Measurements from ENCODE around the gene TDRD6.
"Not testable (repeated sequence)": the region's sequence is repeated elsewhere in the genome, so short reads cannot be mapped to it uniquely, and the experiment has no call there.

The TDRD6 gene, protein sequence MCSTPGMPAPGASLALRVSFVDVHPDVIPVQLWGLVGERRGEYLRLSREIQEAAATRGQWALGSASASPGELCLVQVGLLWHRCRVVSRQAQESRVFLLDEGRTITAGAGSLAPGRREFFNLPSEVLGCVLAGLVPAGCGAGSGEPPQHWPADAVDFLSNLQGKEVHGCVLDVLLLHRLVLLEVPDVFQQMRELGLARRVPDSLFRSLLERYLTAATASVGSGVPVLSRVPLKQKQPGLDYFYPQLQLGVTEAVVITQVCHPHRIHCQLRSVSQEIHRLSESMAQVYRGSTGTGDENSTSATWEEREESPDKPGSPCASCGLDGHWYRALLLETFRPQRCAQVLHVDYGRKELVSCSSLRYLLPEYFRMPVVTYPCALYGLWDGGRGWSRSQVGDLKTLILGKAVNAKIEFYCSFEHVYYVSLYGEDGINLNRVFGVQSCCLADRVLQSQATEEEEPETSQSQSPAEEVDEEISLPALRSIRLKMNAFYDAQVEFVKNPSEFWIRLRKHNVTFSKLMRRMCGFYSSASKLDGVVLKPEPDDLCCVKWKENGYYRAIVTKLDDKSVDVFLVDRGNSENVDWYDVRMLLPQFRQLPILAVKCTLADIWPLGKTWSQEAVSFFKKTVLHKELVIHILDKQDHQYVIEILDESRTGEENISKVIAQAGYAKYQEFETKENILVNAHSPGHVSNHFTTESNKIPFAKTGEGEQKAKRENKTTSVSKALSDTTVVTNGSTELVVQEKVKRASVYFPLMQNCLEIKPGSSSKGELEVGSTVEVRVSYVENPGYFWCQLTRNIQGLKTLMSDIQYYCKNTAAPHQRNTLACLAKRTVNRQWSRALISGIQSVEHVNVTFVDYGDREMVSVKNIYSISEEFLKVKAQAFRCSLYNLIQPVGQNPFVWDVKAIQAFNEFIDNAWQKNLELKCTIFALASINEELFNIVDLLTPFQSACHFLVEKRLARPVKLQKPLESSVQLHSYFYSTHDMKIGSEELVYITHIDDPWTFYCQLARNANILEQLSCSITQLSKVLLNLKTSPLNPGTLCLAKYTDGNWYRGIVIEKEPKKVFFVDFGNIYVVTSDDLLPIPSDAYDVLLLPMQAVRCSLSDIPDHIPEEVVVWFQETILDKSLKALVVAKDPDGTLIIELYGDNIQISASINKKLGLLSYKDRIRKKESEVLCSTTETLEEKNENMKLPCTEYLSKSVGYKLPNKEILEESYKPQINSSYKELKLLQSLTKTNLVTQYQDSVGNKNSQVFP (N-terminal part only)

GRCh38 chr6:46687619-46688097 lies at the start of gene TDRD6:
TSS of gene TDRD6 (plus strand) at chr6:46687885. CDS start at chr6:46688129, 244 bp downstream.
- DNase-seq: no peak

DNA sequence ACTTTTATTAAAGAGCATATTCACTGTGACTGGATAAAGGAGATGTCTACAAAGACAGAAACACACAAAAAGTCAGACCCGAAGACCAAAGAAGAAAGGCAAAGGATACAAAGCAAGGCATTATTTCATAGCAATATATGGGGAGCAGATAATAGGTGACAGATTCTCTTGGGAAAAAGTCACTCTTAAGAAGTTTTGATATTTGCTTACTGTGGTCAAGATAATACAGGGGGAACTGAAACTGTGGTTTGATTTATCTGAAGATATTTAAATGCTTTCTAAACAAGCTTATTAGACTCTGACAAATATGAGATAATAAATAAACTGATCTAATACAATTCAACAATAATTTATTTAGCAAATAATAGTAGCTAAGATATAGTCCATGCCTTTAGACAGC lies 49.8 kb upstream of the TDRD6 start:
- DNase-seq: no peak

DNA sequence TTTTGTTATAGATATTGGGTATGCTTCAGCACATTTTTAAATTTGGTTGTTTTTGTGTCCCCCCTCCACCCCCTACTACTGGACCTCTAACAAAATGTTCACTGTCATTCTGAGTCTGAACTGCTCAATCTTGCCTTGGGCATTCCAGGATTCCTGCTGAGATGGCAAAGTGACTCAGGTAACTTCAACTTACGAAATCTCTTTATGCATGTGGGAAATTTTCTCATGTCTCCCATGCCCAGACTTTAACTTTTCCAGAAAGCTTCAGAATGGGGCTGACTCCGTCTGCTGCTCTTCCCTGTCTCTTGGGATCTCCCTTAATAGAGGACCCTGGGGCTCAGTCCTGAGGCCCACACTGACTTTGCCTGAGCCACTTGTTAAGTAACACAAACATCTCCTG lies 49.0 kb upstream of the TDRD6 start:
- no peak for DNase-seq

- no peak for DNase-seq
Observed at GRCh38 chr6:46642928-46643751, 44.5 kb upstream of the TDRD6 start.

- DNase-seq: peak; percentile 33
Observed at GRCh38 chr6:46645265-46645664, 42.4 kb upstream of the TDRD6 start.

GRCh38 chr6:46648108-46648507 lies 39.6 kb upstream of the TDRD6 start:
- not testable (repeated sequence) for DNase-seq

DNA sequence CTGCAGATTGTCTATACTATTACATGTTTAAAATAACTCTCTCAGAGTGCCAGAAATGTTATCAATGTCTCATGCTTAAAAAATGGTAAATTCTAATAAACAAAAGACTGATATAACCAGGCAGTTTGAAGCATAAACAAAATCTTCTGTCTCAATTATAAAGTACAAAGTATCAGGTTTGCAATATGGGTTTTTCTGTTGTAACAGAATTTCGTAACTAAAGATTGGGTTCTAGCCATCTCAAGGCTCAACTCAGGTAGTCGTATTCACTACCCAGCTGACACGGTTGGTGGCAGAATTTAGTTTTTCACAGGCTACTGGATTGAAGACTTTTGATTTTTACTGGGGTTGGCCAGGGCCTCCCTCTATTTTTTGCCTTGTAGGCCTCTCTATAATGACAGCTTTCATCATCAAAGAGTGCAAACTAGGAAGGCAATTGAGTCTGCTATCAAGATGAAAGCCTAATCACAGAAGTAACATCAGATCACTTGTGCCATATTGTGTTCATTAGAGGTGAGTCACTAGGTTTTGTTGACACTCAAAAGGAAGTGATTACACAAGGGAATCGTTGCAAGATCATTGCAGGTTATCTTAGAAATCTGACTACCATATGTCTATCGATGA lies 38.7 kb upstream of the TDRD6 start:
- DNase-seq: no peak

- no peak for DNase-seq
Observed at GRCh38 chr6:46651006-46651405, 36.7 kb upstream of the TDRD6 start.

GRCh38 chr6:46651816-46652215 lies 35.9 kb upstream of the TDRD6 start:
- DNase-seq: peak; percentile 1

DNA sequence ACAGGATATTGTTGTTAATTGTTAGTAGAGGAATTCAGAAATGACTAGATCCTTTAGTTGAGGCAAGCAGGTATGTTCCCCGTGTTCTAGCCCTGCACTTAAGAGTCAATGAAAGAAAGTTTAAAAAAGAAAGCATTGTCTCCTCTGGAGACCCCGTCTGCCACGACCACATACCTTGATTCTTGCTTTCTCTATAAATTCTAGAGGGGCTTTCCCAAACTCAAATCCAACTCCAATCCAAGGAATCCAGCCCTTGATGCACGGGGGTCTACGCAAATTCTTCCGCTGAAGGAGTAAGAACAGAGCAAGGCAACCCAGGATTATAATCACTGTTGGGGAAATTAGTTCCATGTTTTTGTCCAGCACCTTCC lies 35.5 kb upstream of the TDRD6 start:
- DNase-seq: no peak

- DNase-seq: peak; percentile 96
Observed at GRCh38 chr6:46652603-46653438, 34.9 kb upstream of the TDRD6 start, which contains the start of the genes CYP39A1 and SLC25A27. TSS of gene CYP39A1 (minus strand) at chr6:46652818. CDS start at chr6:46652582, 236 bp downstream. TSS of gene SLC25A27 (plus strand) at chr6:46652975. CDS start at chr6:46653193, 218 bp downstream.

GRCh38 chr6:46653439-46654195 lies 34.1 kb upstream of the TDRD6 start:
- DNase-seq: no peak

DNA sequence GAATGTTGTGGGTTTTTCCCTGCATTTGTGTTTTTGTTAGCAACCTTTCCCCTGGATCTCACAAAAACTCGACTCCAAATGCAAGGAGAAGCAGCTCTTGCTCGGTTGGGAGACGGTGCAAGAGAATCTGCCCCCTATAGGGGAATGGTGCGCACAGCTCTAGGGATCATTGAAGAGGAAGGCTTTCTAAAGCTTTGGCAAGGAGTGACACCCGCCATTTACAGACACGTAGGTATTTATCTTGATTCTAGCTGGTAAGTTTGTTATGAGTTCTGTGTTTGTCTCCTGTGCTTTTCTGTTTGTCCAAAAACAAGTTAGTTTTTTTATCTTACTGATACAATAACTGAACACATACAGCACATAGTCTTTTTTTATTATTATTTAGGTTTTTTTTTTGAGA lies 31.9 kb upstream of the TDRD6 start:
- no peak for DNase-seq

- DNase-seq: no peak
Observed at GRCh38 chr6:46657642-46658041, 30.0 kb upstream of the TDRD6 start.

GRCh38 chr6:46661483-46661882 lies 26.2 kb upstream of the TDRD6 start:
- DNase-seq: no peak

DNA sequence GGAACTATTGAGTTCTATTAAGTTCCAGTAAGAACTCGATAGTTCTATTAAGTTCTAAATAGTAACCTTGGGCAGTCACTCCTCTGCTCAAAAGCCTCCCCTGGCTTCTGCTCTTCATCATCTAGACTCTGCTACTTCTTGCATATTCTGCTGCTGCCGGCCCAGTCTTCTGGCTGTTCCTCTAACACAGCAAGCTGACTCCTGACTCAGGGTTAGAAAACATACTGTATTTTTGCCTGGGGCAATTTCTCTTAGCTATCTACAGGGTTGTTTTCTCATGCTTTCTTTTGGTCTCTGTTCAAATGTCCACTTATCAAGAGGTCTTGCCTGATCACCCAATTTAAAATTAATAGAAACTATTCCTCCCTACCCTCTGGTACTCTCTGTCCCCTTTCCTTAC lies 20.3 kb upstream of the TDRD6 start:
- DNase-seq: no peak

DNA sequence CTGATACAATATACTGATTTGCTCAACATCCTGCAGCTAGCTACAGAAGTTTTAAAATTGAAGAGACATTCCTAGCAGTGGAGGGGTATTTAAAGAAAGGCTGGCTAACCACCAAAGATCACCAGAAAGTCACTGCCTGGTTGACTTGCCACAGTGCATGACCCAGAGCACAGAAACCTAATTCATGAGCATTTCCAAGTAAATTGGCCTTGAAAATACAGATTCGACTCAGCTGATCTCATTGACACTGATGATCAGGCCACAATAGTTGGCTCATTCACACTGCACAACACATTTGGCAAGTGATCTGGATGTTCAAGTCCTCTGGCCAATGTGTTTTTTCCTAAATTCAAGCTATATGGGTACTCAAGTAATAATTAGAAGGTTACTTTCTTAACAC lies 13.3 kb upstream of the TDRD6 start:
- DNase-seq: no peak

GRCh38 chr6:46676604-46677313 lies 10.9 kb upstream of the TDRD6 start:
- no peak for DNase-seq

DNA sequence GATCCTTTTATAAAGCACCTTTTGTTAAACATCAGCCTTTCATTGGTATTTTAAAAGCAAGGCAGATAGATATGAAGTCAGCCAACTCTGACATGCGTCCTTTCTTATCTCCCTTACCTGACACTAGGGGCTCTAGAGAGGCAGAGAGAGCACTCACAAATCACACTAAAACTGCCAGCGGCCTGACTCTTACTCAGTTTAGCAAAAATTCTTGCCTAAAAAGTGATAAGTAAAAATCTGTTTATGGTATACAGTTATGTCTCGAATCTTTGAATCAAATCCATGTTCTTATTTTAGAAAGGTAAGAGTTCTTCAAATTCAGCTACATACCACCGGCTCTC lies 10.4 kb upstream of the TDRD6 start:
- DNase-seq: no peak

Measured in NCI-H1105 (cell line).